Measurements from ENCODE around the gene SPRYD3.

The SPRYD3 gene

DNA sequence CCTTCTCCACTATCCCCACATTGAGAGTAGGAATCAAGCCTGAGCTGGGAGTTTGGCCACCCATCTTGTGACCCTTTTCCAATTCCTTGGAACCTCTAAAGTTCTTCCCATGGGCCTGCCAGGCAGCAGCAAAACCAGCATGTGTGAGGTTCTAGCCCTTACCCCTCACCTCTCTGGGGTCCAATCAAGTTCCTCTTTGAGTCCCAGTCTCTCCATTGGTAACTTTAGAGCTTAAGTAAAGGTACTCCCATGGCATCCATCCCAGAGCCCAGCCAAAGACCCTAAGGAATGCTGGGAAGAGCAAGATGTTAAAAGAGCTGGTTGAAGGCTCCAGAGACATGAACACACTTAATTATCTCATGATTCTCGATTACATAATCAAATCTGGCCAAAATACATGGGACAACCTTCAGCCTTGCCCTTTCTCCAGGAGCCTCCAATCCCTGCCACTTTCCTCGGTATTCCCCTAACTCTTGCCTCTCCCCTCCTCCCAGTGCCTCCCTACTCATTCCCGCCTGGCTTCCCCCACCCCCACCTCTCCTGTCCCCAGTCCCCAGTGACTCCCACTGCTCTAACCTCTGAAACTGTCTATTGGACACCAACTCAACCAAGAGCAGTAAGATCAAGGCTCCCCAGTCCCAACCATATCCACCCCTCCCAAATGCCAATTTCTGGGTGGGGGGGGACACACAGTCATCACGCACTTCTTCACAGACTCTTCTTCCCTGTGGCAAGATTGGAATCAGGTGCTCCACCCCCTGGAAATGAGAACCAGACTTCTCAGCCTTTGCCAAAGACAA is 34.1 kb downstream of the SPRYD3 start (continued):
- TF ChIP-seq, protein P1, sequence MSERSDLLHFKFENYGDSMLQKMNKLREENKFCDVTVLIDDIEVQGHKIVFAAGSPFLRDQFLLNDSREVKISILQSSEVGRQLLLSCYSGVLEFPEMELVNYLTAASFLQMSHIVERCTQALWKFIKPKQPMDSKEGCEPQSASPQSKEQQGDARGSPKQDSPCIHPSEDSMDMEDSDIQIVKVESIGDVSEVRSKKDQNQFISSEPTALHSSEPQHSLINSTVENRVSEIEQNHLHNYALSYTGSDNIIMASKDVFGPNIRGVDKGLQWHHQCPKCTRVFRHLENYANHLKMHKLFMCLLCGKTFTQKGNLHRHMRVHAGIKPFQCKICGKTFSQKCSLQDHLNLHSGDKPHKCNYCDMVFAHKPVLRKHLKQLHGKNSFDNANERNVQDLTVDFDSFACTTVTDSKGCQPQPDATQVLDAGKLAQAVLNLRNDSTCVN (tag by site-specific recombination; optimal IDR thresholded peaks at IDR 0.05), result no peak
- no peak for TF ChIP-seq ZNF529 (tag by site-specific recombination; IDR thresholded peaks at IDR 0.05; ENCODE audit: insufficient replicate concordance)
- TF ChIP-seq MEIS1 (CRISPR knock-in tag; IDR thresholded peaks at IDR 0.05; ENCODE audit: borderline replicate concordance), result no peak
- TF ChIP-seq, protein P2, sequence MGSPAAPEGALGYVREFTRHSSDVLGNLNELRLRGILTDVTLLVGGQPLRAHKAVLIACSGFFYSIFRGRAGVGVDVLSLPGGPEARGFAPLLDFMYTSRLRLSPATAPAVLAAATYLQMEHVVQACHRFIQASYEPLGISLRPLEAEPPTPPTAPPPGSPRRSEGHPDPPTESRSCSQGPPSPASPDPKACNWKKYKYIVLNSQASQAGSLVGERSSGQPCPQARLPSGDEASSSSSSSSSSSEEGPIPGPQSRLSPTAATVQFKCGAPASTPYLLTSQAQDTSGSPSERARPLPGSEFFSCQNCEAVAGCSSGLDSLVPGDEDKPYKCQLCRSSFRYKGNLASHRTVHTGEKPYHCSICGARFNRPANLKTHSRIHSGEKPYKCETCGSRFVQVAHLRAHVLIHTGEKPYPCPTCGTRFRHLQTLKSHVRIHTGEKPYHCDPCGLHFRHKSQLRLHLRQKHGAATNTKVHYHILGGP (tag by site-specific recombination; IDR thresholded peaks at IDR 0.05), result no peak
- TF ChIP-seq, protein P3, sequence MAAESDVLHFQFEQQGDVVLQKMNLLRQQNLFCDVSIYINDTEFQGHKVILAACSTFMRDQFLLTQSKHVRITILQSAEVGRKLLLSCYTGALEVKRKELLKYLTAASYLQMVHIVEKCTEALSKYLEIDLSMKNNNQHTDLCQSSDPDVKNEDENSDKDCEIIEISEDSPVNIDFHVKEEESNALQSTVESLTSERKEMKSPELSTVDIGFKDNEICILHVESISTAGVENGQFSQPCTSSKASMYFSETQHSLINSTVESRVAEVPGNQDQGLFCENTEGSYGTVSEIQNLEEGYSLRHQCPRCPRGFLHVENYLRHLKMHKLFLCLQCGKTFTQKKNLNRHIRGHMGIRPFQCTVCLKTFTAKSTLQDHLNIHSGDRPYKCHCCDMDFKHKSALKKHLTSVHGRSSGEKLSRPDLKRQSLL (tag by site-specific recombination; IDR thresholded peaks at IDR 0.05), result no peak
- TF ChIP-seq WT1 (tag by site-specific recombination; IDR thresholded peaks at IDR 0.05), result peak; percentile 63; the same call in 1 of the 2 replicates
- TF ChIP-seq ZNF157 (tag by site-specific recombination; IDR thresholded peaks at IDR 0.05), result no peak
- TF ChIP-seq ZNF791 (tag by site-specific recombination; IDR thresholded peaks at IDR 0.05), result no peak
- 0 out of 2 replicates have a peak, but pooled peaks have one; percentile 11 for TF ChIP-seq ZFHX2 (tag by site-specific recombination; conservative IDR thresholded peaks at IDR 0.05)
- TF ChIP-seq, protein P4, sequence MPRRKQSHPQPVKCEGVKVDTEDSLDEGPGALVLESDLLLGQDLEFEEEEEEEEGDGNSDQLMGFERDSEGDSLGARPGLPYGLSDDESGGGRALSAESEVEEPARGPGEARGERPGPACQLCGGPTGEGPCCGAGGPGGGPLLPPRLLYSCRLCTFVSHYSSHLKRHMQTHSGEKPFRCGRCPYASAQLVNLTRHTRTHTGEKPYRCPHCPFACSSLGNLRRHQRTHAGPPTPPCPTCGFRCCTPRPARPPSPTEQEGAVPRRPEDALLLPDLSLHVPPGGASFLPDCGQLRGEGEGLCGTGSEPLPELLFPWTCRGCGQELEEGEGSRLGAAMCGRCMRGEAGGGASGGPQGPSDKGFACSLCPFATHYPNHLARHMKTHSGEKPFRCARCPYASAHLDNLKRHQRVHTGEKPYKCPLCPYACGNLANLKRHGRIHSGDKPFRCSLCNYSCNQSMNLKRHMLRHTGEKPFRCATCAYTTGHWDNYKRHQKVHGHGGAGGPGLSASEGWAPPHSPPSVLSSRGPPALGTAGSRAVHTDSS (tag by site-specific recombination; IDR thresholded peaks at IDR 0.05), result no peak
- TF ChIP-seq, protein P5, sequence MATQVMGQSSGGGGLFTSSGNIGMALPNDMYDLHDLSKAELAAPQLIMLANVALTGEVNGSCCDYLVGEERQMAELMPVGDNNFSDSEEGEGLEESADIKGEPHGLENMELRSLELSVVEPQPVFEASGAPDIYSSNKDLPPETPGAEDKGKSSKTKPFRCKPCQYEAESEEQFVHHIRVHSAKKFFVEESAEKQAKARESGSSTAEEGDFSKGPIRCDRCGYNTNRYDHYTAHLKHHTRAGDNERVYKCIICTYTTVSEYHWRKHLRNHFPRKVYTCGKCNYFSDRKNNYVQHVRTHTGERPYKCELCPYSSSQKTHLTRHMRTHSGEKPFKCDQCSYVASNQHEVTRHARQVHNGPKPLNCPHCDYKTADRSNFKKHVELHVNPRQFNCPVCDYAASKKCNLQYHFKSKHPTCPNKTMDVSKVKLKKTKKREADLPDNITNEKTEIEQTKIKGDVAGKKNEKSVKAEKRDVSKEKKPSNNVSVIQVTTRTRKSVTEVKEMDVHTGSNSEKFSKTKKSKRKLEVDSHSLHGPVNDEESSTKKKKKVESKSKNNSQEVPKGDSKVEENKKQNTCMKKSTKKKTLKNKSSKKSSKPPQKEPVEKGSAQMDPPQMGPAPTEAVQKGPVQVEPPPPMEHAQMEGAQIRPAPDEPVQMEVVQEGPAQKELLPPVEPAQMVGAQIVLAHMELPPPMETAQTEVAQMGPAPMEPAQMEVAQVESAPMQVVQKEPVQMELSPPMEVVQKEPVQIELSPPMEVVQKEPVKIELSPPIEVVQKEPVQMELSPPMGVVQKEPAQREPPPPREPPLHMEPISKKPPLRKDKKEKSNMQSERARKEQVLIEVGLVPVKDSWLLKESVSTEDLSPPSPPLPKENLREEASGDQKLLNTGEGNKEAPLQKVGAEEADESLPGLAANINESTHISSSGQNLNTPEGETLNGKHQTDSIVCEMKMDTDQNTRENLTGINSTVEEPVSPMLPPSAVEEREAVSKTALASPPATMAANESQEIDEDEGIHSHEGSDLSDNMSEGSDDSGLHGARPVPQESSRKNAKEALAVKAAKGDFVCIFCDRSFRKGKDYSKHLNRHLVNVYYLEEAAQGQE (tag by site-specific recombination; IDR thresholded peaks at IDR 0.05), result no peak
- no peak for TF ChIP-seq KLF7 (tag by site-specific recombination; IDR thresholded peaks at IDR 0.05; ENCODE audit: borderline replicate concordance)
- no peak for TF ChIP-seq ZNF701 (tag by site-specific recombination; IDR thresholded peaks at IDR 0.05)
- TF ChIP-seq ZFP69B (tag by site-specific recombination; IDR thresholded peaks at IDR 0.05), result no peak
- no peak for TF ChIP-seq ZNF585B (tag by site-specific recombination; IDR thresholded peaks at IDR 0.05)
- 0 out of 2 replicates have a peak, but pooled peaks have one; percentile 9 for TF ChIP-seq IKZF3 (tag by site-specific recombination; IDR thresholded peaks at IDR 0.05)
- TF ChIP-seq ZNF571 (tag by site-specific recombination; IDR thresholded peaks at IDR 0.05), result no peak
- no peak for TF ChIP-seq ZNF350 (tag by site-specific recombination; IDR thresholded peaks at IDR 0.05)
- TF ChIP-seq ZNF785 (tag by site-specific recombination; IDR thresholded peaks at IDR 0.05), result no peak
- TF ChIP-seq, protein P6, sequence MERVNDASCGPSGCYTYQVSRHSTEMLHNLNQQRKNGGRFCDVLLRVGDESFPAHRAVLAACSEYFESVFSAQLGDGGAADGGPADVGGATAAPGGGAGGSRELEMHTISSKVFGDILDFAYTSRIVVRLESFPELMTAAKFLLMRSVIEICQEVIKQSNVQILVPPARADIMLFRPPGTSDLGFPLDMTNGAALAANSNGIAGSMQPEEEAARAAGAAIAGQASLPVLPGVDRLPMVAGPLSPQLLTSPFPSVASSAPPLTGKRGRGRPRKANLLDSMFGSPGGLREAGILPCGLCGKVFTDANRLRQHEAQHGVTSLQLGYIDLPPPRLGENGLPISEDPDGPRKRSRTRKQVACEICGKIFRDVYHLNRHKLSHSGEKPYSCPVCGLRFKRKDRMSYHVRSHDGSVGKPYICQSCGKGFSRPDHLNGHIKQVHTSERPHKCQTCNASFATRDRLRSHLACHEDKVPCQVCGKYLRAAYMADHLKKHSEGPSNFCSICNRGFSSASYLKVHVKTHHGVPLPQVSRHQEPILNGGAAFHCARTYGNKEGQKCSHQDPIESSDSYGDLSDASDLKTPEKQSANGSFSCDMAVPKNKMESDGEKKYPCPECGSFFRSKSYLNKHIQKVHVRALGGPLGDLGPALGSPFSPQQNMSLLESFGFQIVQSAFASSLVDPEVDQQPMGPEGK (tag by site-specific recombination; IDR thresholded peaks at IDR 0.05), result 0 out of 2 replicates have a peak, but pooled peaks have one; percentile 14
- TF ChIP-seq, protein P7, sequence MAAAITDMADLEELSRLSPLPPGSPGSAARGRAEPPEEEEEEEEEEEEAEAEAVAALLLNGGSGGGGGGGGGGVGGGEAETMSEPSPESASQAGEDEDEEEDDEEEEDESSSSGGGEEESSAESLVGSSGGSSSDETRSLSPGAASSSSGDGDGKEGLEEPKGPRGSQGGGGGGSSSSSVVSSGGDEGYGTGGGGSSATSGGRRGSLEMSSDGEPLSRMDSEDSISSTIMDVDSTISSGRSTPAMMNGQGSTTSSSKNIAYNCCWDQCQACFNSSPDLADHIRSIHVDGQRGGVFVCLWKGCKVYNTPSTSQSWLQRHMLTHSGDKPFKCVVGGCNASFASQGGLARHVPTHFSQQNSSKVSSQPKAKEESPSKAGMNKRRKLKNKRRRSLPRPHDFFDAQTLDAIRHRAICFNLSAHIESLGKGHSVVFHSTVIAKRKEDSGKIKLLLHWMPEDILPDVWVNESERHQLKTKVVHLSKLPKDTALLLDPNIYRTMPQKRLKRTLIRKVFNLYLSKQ (tag by site-specific recombination; IDR thresholded peaks at IDR 0.05; ENCODE audit: borderline replicate concordance), result no peak
